Glomerular visceral epithelial cell (primary cell): ENCODE measurements around the gene TMEFF1.
"Not testable (repeated sequence)": the region's sequence is repeated elsewhere in the genome, so short reads cannot be mapped to it uniquely, and the experiment has no call there.

ENCODE experiments used
- DNase-seq: peaks from one replicate; pipeline ENCODE4 v3.0.0-alpha.2; 2016; ENCODE audit errors: extremely low spot score

TMEFF1 gene

GRCh38 chr9:100472788-100473275 lies at the start of gene TMEFF1:
TMEFF1 (plus strand) TSS chr9:100473149; CDS start chr9:100473545, 396 bp downstream.
- DNase-seq = peak; percentile 45

- DNase-seq = no peak
Observed at GRCh38 chr9:100425758-100426157, 47.2 kb upstream of the TMEFF1 start.

GRCh38 chr9:100426189-100426529 lies 46.8 kb upstream of the TMEFF1 start:
- no peak for DNase-seq

- peak; percentile 75 for DNase-seq
Observed at GRCh38 chr9:100426530-100427365, 46.2 kb upstream of the TMEFF1 start, which contains the start of gene MSANTD3. MSANTD3 (plus strand) TSS chr9:100427143; CDS start chr9:100441939, 14,796 bp downstream.

GRCh38 chr9:100427366-100428263 lies 45.3 kb upstream of the TMEFF1 start:
- peak; percentile 76 for DNase-seq

- peak; percentile 97 for DNase-seq
Observed at GRCh38 chr9:100428871-100429654, 43.9 kb upstream of the TMEFF1 start.

- no peak for DNase-seq
Observed at GRCh38 chr9:100430286-100430940, 42.5 kb upstream of the TMEFF1 start.

- DNase-seq = no peak
Observed at GRCh38 chr9:100431886-100432285, 41.1 kb upstream of the TMEFF1 start.

- no peak for DNase-seq
Observed at GRCh38 chr9:100432736-100433135, 40.2 kb upstream of the TMEFF1 start.

- no peak for DNase-seq
Observed at GRCh38 chr9:100436571-100436970, 36.4 kb upstream of the TMEFF1 start.

GRCh38 chr9:100437860-100438805 lies 34.8 kb upstream of the TMEFF1 start:
- DNase-seq = peak; percentile 79

- DNase-seq = peak; percentile 25
Observed at GRCh38 chr9:100440071-100440470, 32.9 kb upstream of the TMEFF1 start.

GRCh38 chr9:100440487-100440886 lies 32.5 kb upstream of the TMEFF1 start:
- DNase-seq = not testable (repeated sequence)

GRCh38 chr9:100441911-100442361 lies 31.0 kb upstream of the TMEFF1 start:
- DNase-seq = no peak

- no peak for DNase-seq
Observed at GRCh38 chr9:100443781-100444768, 28.9 kb upstream of the TMEFF1 start.

GRCh38 chr9:100445161-100445902 lies 27.6 kb upstream of the TMEFF1 start:
- no peak for DNase-seq

- no peak for DNase-seq
Observed at GRCh38 chr9:100445903-100446549, 26.9 kb upstream of the TMEFF1 start.
